Renal cortical epithelial cell (primary cell): ENCODE measurements around the gene PKP2. TPM values are rescaled to one million over a fixed set of nuclear protein-coding genes. Genes with fewer than 3 reads are reported as not detected.
A peak's percentile ranks its signal among the peaks of the same experiment; 100 is the strongest.
"Not testable (repeated sequence)": the region's sequence is repeated elsewhere in the genome, so short reads cannot be mapped to it uniquely, and the experiment has no call there.

Experiments
- DNase-seq: peaks from one replicate; pipeline ENCODE4 v3.0.0-alpha.2; 2011; ENCODE audit warnings: low read depth
- total RNA-seq: library from RNA; depleted of rRNA; stranded (reverse); fragments of >200 nt; gene quantifications from 2 replicates; pipeline ENCODE4 v1.2.3, GENCODE V29; 2014

Gene PKP2
- total RNA-seq, 1 donor from 2014 or later, result 10.7 TPM

- DNase-seq, result no peak
Observed at GRCh38 chr12:32895688-32896431, 717 bp downstream of the PKP2 start.

GRCh38 chr12:32894566-32894965 lies 2.0 kb downstream of the PKP2 start:
- no peak for DNase-seq

- DNase-seq, result peak; percentile 46
Observed at GRCh38 chr12:32893458-32893857, 3.1 kb downstream of the PKP2 start.

- DNase-seq, result no peak
Observed at GRCh38 chr12:32893043-32893442, 3.5 kb downstream of the PKP2 start.

GRCh38 chr12:32892369-32892768 lies 4.2 kb downstream of the PKP2 start:
- not testable (repeated sequence) for DNase-seq

GRCh38 chr12:32891956-32892355 lies 4.6 kb downstream of the PKP2 start:
- peak; percentile 87 for DNase-seq

- DNase-seq, result no peak
Observed at GRCh38 chr12:32891526-32891925, 5.1 kb downstream of the PKP2 start.

GRCh38 chr12:32889011-32889760 lies 7.4 kb downstream of the PKP2 start:
- no peak for DNase-seq

- no peak for DNase-seq
Observed at GRCh38 chr12:32887058-32887457, 9.5 kb downstream of the PKP2 start.

GRCh38 chr12:32885831-32886230 lies 10.7 kb downstream of the PKP2 start:
- no peak for DNase-seq

- no peak for DNase-seq
Observed at GRCh38 chr12:32884962-32885361, 11.6 kb downstream of the PKP2 start.

- DNase-seq, result no peak
Observed at GRCh38 chr12:32881702-32882101, 14.9 kb downstream of the PKP2 start.

GRCh38 chr12:32881107-32881506 lies 15.5 kb downstream of the PKP2 start:
- no peak for DNase-seq

- not testable (repeated sequence) for DNase-seq
Observed at GRCh38 chr12:32879066-32879465, 17.5 kb downstream of the PKP2 start.

- DNase-seq, result no peak
Observed at GRCh38 chr12:32877601-32878459, 18.7 kb downstream of the PKP2 start.

- no peak for DNase-seq
Observed at GRCh38 chr12:32876004-32876403, 20.6 kb downstream of the PKP2 start.

- no peak for DNase-seq
Observed at GRCh38 chr12:32874975-32875374, 21.6 kb downstream of the PKP2 start.

GRCh38 chr12:32874078-32874477 lies 22.5 kb downstream of the PKP2 start:
- peak; percentile 32 for DNase-seq

GRCh38 chr12:32872416-32872815 lies 24.2 kb downstream of the PKP2 start:
- not testable (repeated sequence) for DNase-seq

GRCh38 chr12:32870716-32871115 lies 25.9 kb downstream of the PKP2 start:
- DNase-seq, result no peak

- DNase-seq, result no peak
Observed at GRCh38 chr12:32868885-32869284, 27.7 kb downstream of the PKP2 start.

GRCh38 chr12:32864731-32865130 lies 31.8 kb downstream of the PKP2 start:
- DNase-seq, result no peak
